Right lobe of liver (tissue), 6 donors: ENCODE measurements around the gene CAB39L. TPM values are rescaled to one million over a fixed set of nuclear protein-coding genes. Genes with fewer than 3 reads are reported as not detected.

ENCODE experiments used
- ATAC-seq, 4 donors: fragments of 200-7000 bp; cut with Tn5 transposase; one replicate each; pipeline ENCODE4 v1.9.1; 2020; ENCODE audit warnings: mild to moderate bottlenecking in 4 of 4, moderate library complexity in 4 of 4
- DNase-seq, 3 donors: peaks; one replicate each; pipeline ENCODE4 v3.0.0-alpha.2; 2020
- H3K27ac ChIP-seq, 3 donors: fragments of 200-600 bp; one replicate each; pipeline ENCODE4 v1.8.0; 2022
- H3K27me3 ChIP-seq, 2 donors: fragments of 200-600 bp; one replicate each; pipeline ENCODE4 v1.8.0; 2022
- H3K36me3 ChIP-seq, 4 donors: fragments of 200-600 bp; sonication (generic) in 1 of 4; one replicate each; pipeline versions ENCODE4 v1.5.1 to v1.8.0; 2017 to 2022; ENCODE audit warnings: control low read depth in 1 of 4
- H3K4me1 ChIP-seq, 4 donors: fragments of 200-600 bp; sonication (generic) in 1 of 4; one replicate each; pipeline versions ENCODE4 v1.5.1 to v1.8.0; 2017 to 2022; ENCODE audit warnings: control low read depth in 1 of 4
- H3K4me3 ChIP-seq, 3 donors: fragments of 200-600 bp; one replicate each; pipeline ENCODE4 v1.8.0; 2022
- H3K9me3 ChIP-seq, 4 donors: fragments of 200-600 bp; sonication (generic) in 1 of 4; one replicate each; pipeline versions ENCODE4 v1.5.1 to v1.8.0; 2017 to 2022; ENCODE audit warnings: control low read depth in 1 of 4
- CTCF ChIP-seq, 4 donors: fragments of 200-600 bp in 3 of 4; fragments of 450-650 bp in 1 of 4; IDR thresholded peaks; one replicate each; pipeline versions ENCODE4 v1.5.1 to v1.8.0; 2016 to 2022; ENCODE audit warnings: antibody characterized with exemption in 4 of 4, mild to moderate bottlenecking in 2 of 4
- POLR2A ChIP-seq: fragments of 450-650 bp; IDR thresholded peaks from one replicate; pipeline ENCODE4 v1.6.1; 2017; ENCODE audit warnings: antibody characterized with exemption, mild to moderate bottlenecking
- WGBS: methylation state at CpG from one replicate; pipeline ENCODE4 v1.1.6; 2018; ENCODE audit warnings: low coverage, low lambda C conversion rate; ENCODE audit not compliant: insufficient coverage; ENCODE audit errors: missing lambda C conversion rate; 5-methylcytosine and 5-hydroxymethylcytosine counted together
- intact Hi-C, 2 donors: fragments of 100-400 bp; cut with DNase I; formaldehyde crosslinking; loops; one replicate each; pipeline versions ENCODE4 v1.11.2 to v1.14.1; 2022
- total RNA-seq, 6 experiments: library from RNA; depleted of rRNA in 2 of 6; stranded (reverse); fragments of >200 nt in 2 of 6; fragmentation: NEBNext Ultra II Directional in 3 of 6; extraction: Animal tissue kit (Norgen Biotek cat#: 25700) in 3 of 6; gene quantifications; one replicate each; pipeline versions ENCODE4 v1.1.0 to v1.2.4, GENCODE V29; 2016 to 2023
- donor health status: DM: no; HTN: yes; CAD: no.
- donor health status: DM: no; HTN: no; CAD: no.
- donor health status: DM: no; HTN: no; CAD: no.
- donor health status: DM: no; HTN: yes; CAD: no.
- donor health status: DM: no; HTN: yes; CAD: no.

Gene CAB39L
- total RNA-seq, 6 experiments from 2014 or later, result 1.9 to 4.1 (median 2.8) TPM

- Histone ChIP-seq H3K4me3 (no peak overlapping the region), H3K4me1 (peaks cover 0 to 5% (median 0%) of the 10 kb centered on the region in 4 donors), H3K9me3 (no peaks in the 10 kb centered on the region), H3K27me3 (no peaks in the 10 kb centered on the region), H3K36me3 (no peaks in the 10 kb centered on the region), H3K27ac (peak overlapping the region in 2 of 3 donors; percentile 30 to 54)
- no peak for TF ChIP-seq CTCF (IDR thresholded peaks at IDR 0.05)
- ATAC-seq (peak; percentile 70 to 86 (median 74)), DNase-seq (no peak)
- intact Hi-C loops, result no loop called here
- WGBS, result 46% methylated on average over 8 of the region's 8 CpGs
Measured at GRCh38 chr13:49452725-49453457, 9.0 kb upstream of the CAB39L start.

GRCh38 chr13:49450105-49450819 is 6.4 kb upstream of the CAB39L start:
- no peak for TF ChIP-seq CTCF (IDR thresholded peaks at IDR 0.05)
- TF ChIP-seq POLR2A, result no peak
- Histone ChIP-seq H3K9me3 (no peaks in the 10 kb centered on the region), H3K4me3 (no peak overlapping the region), H3K27me3 (no peaks in the 10 kb centered on the region), H3K36me3 (no peaks in the 10 kb centered on the region), H3K4me1 (peaks cover 0 to 10% (median 0%) of the 10 kb centered on the region in 4 donors), H3K27ac (no peak overlapping the region)
- no peak for ATAC-seq
- intact Hi-C loops, result no loop called here
- no peak for DNase-seq
- WGBS, result 84% methylated on average over 3 of the region's 3 CpGs

- Histone ChIP-seq H3K9me3 (no peaks in the 10 kb centered on the region), H3K4me1 (peaks cover 0 to 11% (median 0%) of the 10 kb centered on the region in 4 donors), H3K4me3 (no peak overlapping the region), H3K27ac (no peak overlapping the region), H3K36me3 (no peaks in the 10 kb centered on the region), H3K27me3 (no peaks in the 10 kb centered on the region)
- no peak for ATAC-seq
- no peak for TF ChIP-seq CTCF (IDR thresholded peaks at IDR 0.05)
- no peak for TF ChIP-seq POLR2A
- 96% methylated on average over 2 of the region's 2 CpGs for WGBS
- DNase-seq, result no peak
- intact Hi-C loops, result loop anchor here in 1 of 2 donors (10.0 kb wide), 1 partner anchor 154 kb away; no protein-coding TSS in a partner anchor
Measured at GRCh38 chr13:49448753-49449152, 4.9 kb upstream of the CAB39L start.

- no peak for ATAC-seq
- H3K27ac ChIP-seq, result no peak overlapping the region
- H3K9me3 ChIP-seq, result no peaks in the 10 kb centered on the region
- DNase-seq, result no peak
- intact Hi-C loops, result loop anchor here in 1 of 2 donors (10.0 kb wide), 1 partner anchor 152 kb away; no protein-coding TSS in a partner anchor
- peaks cover 0 to 11% (median 0%) of the 10 kb centered on the region in 4 donors for H3K4me1 ChIP-seq
- no peaks in the 10 kb centered on the region for H3K27me3 ChIP-seq
- TF ChIP-seq POLR2A (no peak), CTCF (IDR thresholded peaks at IDR 0.05) (no peak)
- H3K4me3 ChIP-seq, result no peak overlapping the region
- H3K36me3 ChIP-seq, result no peaks in the 10 kb centered on the region
Measured at GRCh38 chr13:49446473-49446872, 2.6 kb upstream of the CAB39L start.
